IMR-90 (cell line): ENCODE results near the gene LUZP2. TPM values are rescaled to one million over a fixed set of nuclear protein-coding genes. Genes with fewer than 3 reads are reported as not detected.

Experiments used
- ATAC-seq: fragments of 200-7000 bp; cut with Tn5 transposase; 2 replicates; pipeline ENCODE4 v1.9.1; 2020; ENCODE audit warnings: low read depth, mild to moderate bottlenecking, moderate library complexity
- BruUV-seq: library from RNA; stranded (reverse); fragments of 400-500 nt; replicated peaks from 2 replicates; lab custom pipeline; 2021; lab: Mats Ljungman, UMichigan
- CTCF ChIA-PET: fragments of 300-600 bp; formaldehyde crosslinking; extraction: SDS; loops from one replicate; lab custom pipeline; 2021; ENCODE audit warnings: antibody characterized with exemption; lab: Yijun Ruan, JAX
- POLR2A ChIA-PET: fragments of 300-600 bp; sonication (Branson Sonifier 250); formaldehyde crosslinking; loops from one replicate; lab custom pipeline; 2022; ENCODE audit warnings: antibody characterized with exemption; ENCODE audit not compliant: unreplicated experiment; lab: Charles Lee
- DNase-seq: peaks from one replicate; pipeline ENCODE4 v3.0.0; 2013
- H2AFZ ChIP-seq: replicated peaks from 2 replicates; pipeline ENCODE3; 2013; ENCODE audit warnings: low read length, mild to moderate bottlenecking; ENCODE audit not compliant: poor library complexity
- H2AK5ac ChIP-seq: 2 replicates; pipeline ENCODE4 v1.6.1; 2013; ENCODE audit warnings: low read depth, low read length, inconsistent platforms
- H2AK9ac ChIP-seq: replicated peaks from 2 replicates; pipeline ENCODE3; 2013; ENCODE audit warnings: mild to moderate bottlenecking, low read depth, low read length, moderate library complexity; ENCODE audit not compliant: poor library complexity
- H2BK120ac ChIP-seq: 2 replicates; pipeline ENCODE4 v1.6.1; 2013; ENCODE audit warnings: low read depth, low read length, inconsistent platforms
- H2BK15ac ChIP-seq: 3 replicates; pipeline ENCODE4 v1.6.1; 2013; ENCODE audit warnings: low read depth, low read length, inconsistent platforms
- H2BK20ac ChIP-seq: 2 replicates; pipeline ENCODE4 v1.6.1; 2013; ENCODE audit warnings: low read depth, mild to moderate bottlenecking, inconsistent platforms, low read length, moderate library complexity
- H2BK5ac ChIP-seq: 2 replicates; pipeline ENCODE4 v1.6.1; 2013; ENCODE audit warnings: mild to moderate bottlenecking, low read depth, low read length, inconsistent platforms; ENCODE audit not compliant: poor library complexity, severe bottlenecking
- H3K14ac ChIP-seq: replicated peaks from 2 replicates; pipeline ENCODE4 v1.6.1; 2013; ENCODE audit warnings: low read depth, low read length, inconsistent platforms
- H3K18ac ChIP-seq: 2 replicates; pipeline ENCODE4 v1.6.1; 2013; ENCODE audit warnings: low read depth, low read length, control low read depth
- H3K23ac ChIP-seq: 2 replicates; pipeline ENCODE4 v1.6.1; 2013; ENCODE audit warnings: low read depth, low read length, inconsistent platforms
- H3K27ac ChIP-seq: 2 replicates; pipeline ENCODE4 v1.5.1; 2013; ENCODE audit warnings: mild to moderate bottlenecking, control low read depth, low read length; ENCODE audit not compliant: insufficient read depth
- H3K27me3 ChIP-seq: 2 replicates; pipeline ENCODE4 v1.6.1; 2013; ENCODE audit warnings: low read length; ENCODE audit not compliant: control insufficient read depth, insufficient read depth
- H3K36me3 ChIP-seq: 2 replicates; pipeline ENCODE4 v1.6.1; 2013; ENCODE audit warnings: low read length, mixed read lengths; ENCODE audit not compliant: control insufficient read depth, insufficient read depth
- H3K4ac ChIP-seq: 2 replicates; pipeline ENCODE4 v1.6.1; 2013; ENCODE audit warnings: low read depth, low read length, inconsistent platforms
- H3K4me1 ChIP-seq: 2 replicates; pipeline ENCODE4 v1.6.1; 2013; ENCODE audit warnings: low read length, mixed read lengths; ENCODE audit not compliant: control insufficient read depth, insufficient read depth
- H3K4me2 ChIP-seq: 2 replicates; pipeline ENCODE4 v1.6.1; 2013; ENCODE audit warnings: low read depth, mild to moderate bottlenecking, control low read depth, low read length, moderate library complexity
- H3K4me3 ChIP-seq: 2 replicates; pipeline ENCODE4 v1.5.1; 2013; ENCODE audit warnings: low read depth, mild to moderate bottlenecking, control low read depth, low read length, moderate library complexity; ENCODE audit not compliant: insufficient read depth
- H3K56ac ChIP-seq: 2 replicates; pipeline ENCODE4 v1.6.1; 2013; ENCODE audit warnings: low read length, inconsistent platforms; ENCODE audit not compliant: insufficient read depth; ENCODE audit errors: extremely low read depth
- H3K79me1 ChIP-seq, 2 experiments: 2 replicates each; pipeline ENCODE4 v1.6.1; 2013; ENCODE audit warnings: low read length in 2 of 2, inconsistent platforms in 1 of 2, low read depth in 1 of 2
- H3K9ac ChIP-seq: 2 replicates; pipeline ENCODE4 v1.6.1; 2013; ENCODE audit warnings: low read depth, low read length, control low read depth
- H3K9me1 ChIP-seq: 2 replicates; pipeline ENCODE4 v1.6.1; 2013; ENCODE audit warnings: low read length, inconsistent platforms; ENCODE audit not compliant: insufficient read depth
- H3K9me3 ChIP-seq: 2 replicates; pipeline ENCODE4 v1.6.1; 2013; ENCODE audit warnings: low read length; ENCODE audit not compliant: control insufficient read depth, insufficient read depth
- H4K20me1 ChIP-seq: 2 replicates; pipeline ENCODE4 v1.6.1; 2013; ENCODE audit warnings: low read length, inconsistent platforms; ENCODE audit not compliant: insufficient read depth
- H4K5ac ChIP-seq: 2 replicates; pipeline ENCODE4 v1.6.1; 2013; ENCODE audit warnings: mild to moderate bottlenecking, low read depth, low read length, control low read depth
- H4K8ac ChIP-seq, 2 experiments: 2 replicates each; pipeline ENCODE4 v1.6.1; 2013; ENCODE audit warnings: low read depth in 2 of 2, low read length in 2 of 2, control low read depth in 1 of 2, inconsistent platforms in 1 of 2
- H4K91ac ChIP-seq: 2 replicates; pipeline ENCODE4 v1.6.1; 2013; ENCODE audit warnings: low read depth, low read length, inconsistent platforms; ENCODE audit not compliant: insufficient read depth
- BHLHE40 ChIP-seq: fragments of 150-350 bp; IDR thresholded peaks from 2 replicates; pipeline ENCODE4 v1.6.1; 2016; ENCODE audit warnings: mild to moderate bottlenecking, low read depth, low read length
- CEBPB ChIP-seq: IDR thresholded peaks from 2 replicates; pipeline ENCODE4 v1.6.1; 2012; ENCODE audit warnings: low read depth, low read length, improper control_type of control experiment
- CHD1 ChIP-seq: IDR thresholded peaks from 2 replicates; pipeline ENCODE4 v1.6.1; 2012; ENCODE audit warnings: low read depth, low read length, improper control_type of control experiment
- CTCF ChIP-seq: conservative IDR thresholded peaks from 2 replicates; pipeline ENCODE4 v1.5.1; 2012; ENCODE audit warnings: mild to moderate bottlenecking, low read depth, low read length, improper control_type of control experiment
- ELK1 ChIP-seq: fragments of 150-350 bp; IDR thresholded peaks from 2 replicates; pipeline ENCODE4 v1.6.1; 2016; ENCODE audit warnings: low read depth, mild to moderate bottlenecking, low read length, moderate library complexity, borderline replicate concordance
- FOS ChIP-seq: fragments of 150-350 bp; IDR thresholded peaks from 2 replicates; pipeline ENCODE4 v1.6.1; 2016; ENCODE audit warnings: low read depth, low read length
- MAFK ChIP-seq: IDR thresholded peaks from 2 replicates; pipeline ENCODE4 v1.6.1; 2012; ENCODE audit warnings: low read depth, low read length, improper control_type of control experiment
- MAZ ChIP-seq: IDR thresholded peaks from 2 replicates; pipeline ENCODE4 v1.6.1; 2012; ENCODE audit warnings: low read depth, mild to moderate bottlenecking, low read length, improper control_type of control experiment, moderate library complexity, borderline replicate concordance
- MXI1 ChIP-seq: IDR thresholded peaks from 2 replicates; pipeline ENCODE4 v1.6.1; 2012; ENCODE audit warnings: low read depth, mild to moderate bottlenecking, low read length, moderate library complexity, borderline replicate concordance
- NFE2L2 ChIP-seq: fragments of 150-350 bp; IDR thresholded peaks from 2 replicates; pipeline ENCODE4 v1.6.1; 2016; ENCODE audit warnings: low read depth, mild to moderate bottlenecking, low read length
- POLR2A ChIP-seq: IDR thresholded peaks from 2 replicates; pipeline ENCODE4 v1.6.1; 2012; ENCODE audit warnings: mild to moderate bottlenecking, low read depth, low read length
- RAD21 ChIP-seq: IDR thresholded peaks from 2 replicates; pipeline ENCODE4 v1.6.1; 2012; ENCODE audit warnings: low read length, improper control_type of control experiment
- RCOR1 ChIP-seq: IDR thresholded peaks from 2 replicates; pipeline ENCODE4 v1.6.1; 2012; ENCODE audit warnings: mild to moderate bottlenecking, low read length, improper control_type of control experiment; ENCODE audit not compliant: insufficient replicate concordance
- RFX5 ChIP-seq: IDR thresholded peaks from 2 replicates; pipeline ENCODE4 v1.8.0; 2012; ENCODE audit warnings: low read depth, mild to moderate bottlenecking, low read length, moderate library complexity
- SMC3 ChIP-seq: fragments of 150-350 bp; IDR thresholded peaks from 2 replicates; pipeline ENCODE4 v1.6.1; 2016; ENCODE audit warnings: low read depth, mild to moderate bottlenecking, antibody characterized with exemption, low read length, moderate library complexity
- USF2 ChIP-seq: fragments of 150-350 bp; IDR thresholded peaks from 2 replicates; pipeline ENCODE4 v1.6.1; 2017; ENCODE audit warnings: mild to moderate bottlenecking, antibody characterized with exemption, low read length, low read depth
- WGBS, 2 experiments: methylation state at CpG; one replicate each; pipeline versions ENCODE4 v1.1.5 to v1.1.7; 2013; ENCODE audit warnings: missing lambda C conversion rate in 2 of 2; ENCODE audit not compliant: insufficient read length in 1 of 2; ENCODE audit errors: extremely low coverage in 2 of 2; 5-methylcytosine and 5-hydroxymethylcytosine counted together
- dilution Hi-C: fragments of 300-500 bp; cut with HindIII; formaldehyde crosslinking; loops from one replicate; pipeline ENCODE4 v1.14.3; 2018; ENCODE audit warnings: low sequenced_read_pairs; ENCODE audit not compliant: unreplicated experiment
- in situ Hi-C: fragments of 300-500 bp; cut with MboI; formaldehyde crosslinking; loops from 3 replicates; pipeline ENCODE4 v1.14.3; 2019; ENCODE audit warnings: low sequenced_read_pairs, inconsistent platforms, mixed read lengths
- intact Hi-C: fragments of 100-400 bp; cut with micrococcal nuclease; formaldehyde crosslinking; loops from 2 replicates; pipeline ENCODE4 v1.10.0; 2022
- polyA plus RNA-seq, 3 experiments: library from polyadenylated mRNA; depleted of rRNA; stranded (reverse); fragments of >200 nt; gene quantifications; 2 replicates each; pipeline ENCODE4 v1.2.3, GENCODE V29; 2012; ENCODE audit warnings: low replicate concordance in 1 of 3
- total RNA-seq: library from RNA; depleted of rRNA; stranded (reverse); fragments of >200 nt; gene quantifications from 2 replicates; pipeline ENCODE4 v1.2.3, GENCODE V29; 2012

Gene LUZP2
- total and polyA plus RNA-seq, 2 of the 4 experiments (the other 2 are of a cell fraction), result 0.89 to 2.0 TPM

GRCh38 chr11:24949406-24949805 lies 452.6 kb downstream of the LUZP2 start:
- WGBS, 2 experiments, result 50% methylated on average over 1 of the region's 5 CpGs; no CpG with 5 or more reads in 1 of the 2 experiments
- H4K91ac ChIP-seq, result no peak overlapping the region
- dilution Hi-C loops, result no loop called here
- intact Hi-C loops, result no loop called here
- in situ Hi-C loops, result no loop called here
- no peak overlapping the region for H3K23ac ChIP-seq
- no peak overlapping the region for H2BK15ac ChIP-seq
- no peak for TF ChIP-seq NFE2L2
- no peak for TF ChIP-seq RCOR1
- no peak for TF ChIP-seq CTCF
- TF ChIP-seq RFX5, result no peak
- TF ChIP-seq SMC3, result no peak
- TF ChIP-seq BHLHE40, result no peak
- no peak for TF ChIP-seq MAFK
- no peak for TF ChIP-seq POLR2A
- no peak for TF ChIP-seq RAD21
- no peak for TF ChIP-seq CEBPB
- TF ChIP-seq USF2, result no peak
- no peak for TF ChIP-seq ELK1
- no peak for TF ChIP-seq MXI1
- TF ChIP-seq FOS, result no peak
- TF ChIP-seq CHD1, result no peak
- TF ChIP-seq MAZ, result no peak
- H3K9ac ChIP-seq, result no peak overlapping the region
- CTCF ChIA-PET, result no interaction called here
- H4K20me1 ChIP-seq, result no peaks in the 10 kb centered on the region
- H2AFZ ChIP-seq, result no peak overlapping the region
- no peak overlapping the region for H2BK20ac ChIP-seq
- POLR2A ChIA-PET, result no interaction called here
- no peak overlapping the region for H4K8ac ChIP-seq
- H3K4ac ChIP-seq, result no peak overlapping the region
- no peaks in the 10 kb centered on the region for H3K79me1 ChIP-seq
- no peaks in the 10 kb centered on the region for H3K27me3 ChIP-seq
- H3K4me3 ChIP-seq, result no peak overlapping the region
- no peaks in the 10 kb centered on the region for H3K4me1 ChIP-seq
- no peak overlapping the region for H2AK9ac ChIP-seq
- no peak overlapping the region for H4K5ac ChIP-seq
- H3K9me1 ChIP-seq, result no peaks in the 10 kb centered on the region
- H2BK120ac ChIP-seq, result no peak overlapping the region
- H2BK5ac ChIP-seq, result no peak overlapping the region
- no peak overlapping the region for H3K14ac ChIP-seq
- H3K36me3 ChIP-seq, result no peaks in the 10 kb centered on the region
- ATAC-seq (no peak), DNase-seq (no peak)
- no TSS peak for BruUV-seq
- H2AK5ac ChIP-seq, result no peak overlapping the region
- H3K18ac ChIP-seq, result no peak overlapping the region
- no peak overlapping the region for H3K27ac ChIP-seq
- H3K4me2 ChIP-seq, result no peak overlapping the region
- no peak overlapping the region for H3K56ac ChIP-seq
- H3K9me3 ChIP-seq, result no peaks in the 10 kb centered on the region
